Measurements from ENCODE around the gene ARFRP1. TPM values are rescaled to one million over a fixed set of nuclear protein-coding genes. Genes with fewer than 3 reads are reported as not detected.

ARFRP1 gene
- total RNA-seq, 1 experiment from 2014 or later, result 42.7 TPM

- Mint-ChIP-seq H3K4me1 (no peaks in the 10 kb centered on the region), H3K36me3 (ENCODE audit: insufficient read depth in 1 of 3, low read depth in 3 of 3) (peaks cover 0 to 3% (median 0%) of the 10 kb centered on the region in 3 experiments; a peak in 2 of 7 replicates), H3K27ac (no peak overlapping the region), H3K4me3 (no peak overlapping the region), H3K27me3 (ENCODE audit: low read depth) (no peaks in the 10 kb centered on the region), H3K9me3 (no peaks in the 10 kb centered on the region)
- Histone ChIP-seq H3K79me1 (ENCODE audit: insufficient read depth, low read depth, low read length, poor library complexity, severe bottlenecking) (no peaks in the 10 kb centered on the region), H3K18ac (ENCODE audit: insufficient read length, low read depth, low read length) (no peak overlapping the region), H3K14ac (ENCODE audit: insufficient read depth, low read length) (no peak overlapping the region), H2BK120ac (ENCODE audit: low read depth, low read length, poor library complexity, severe bottlenecking) (no peak overlapping the region), H4K91ac (ENCODE audit: insufficient read length, low read depth, low read length) (no peak overlapping the region), H2AK5ac (ENCODE audit: insufficient read length, low read length) (no peak overlapping the region), H3K23me2 (ENCODE audit: insufficient read length, low read depth, low read length, poor library complexity, severe bottlenecking) (no peaks in the 10 kb centered on the region), H4K5ac (ENCODE audit: insufficient read length, low read depth, low read length) (no peak overlapping the region), H3K27me3 (ENCODE audit: insufficient read depth, low read length) (no peaks in the 10 kb centered on the region), H3K23ac (ENCODE audit: insufficient read length, low read depth, low read length) (no peak overlapping the region), H2BK15ac (ENCODE audit: low read depth, low read length) (no peak overlapping the region), H2AFZ (ENCODE audit: low read length) (no peak overlapping the region), H2BK12ac (ENCODE audit: insufficient read length, low read depth, low read length) (no peak overlapping the region), H4K8ac (replicated peaks; ENCODE audit: insufficient read length, low read depth, low read length) (no peak overlapping the region), H3K4me2 (ENCODE audit: insufficient read depth, insufficient read length, low read length) (no peak overlapping the region), H3K27ac (ENCODE audit: insufficient read length, low read depth, low read length) (no peak overlapping the region), H3K56ac (ENCODE audit: insufficient read length, low read depth, low read length) (no peak overlapping the region), H3K4me1 (ENCODE audit: insufficient read depth, low read length) (no peaks in the 10 kb centered on the region), H2BK20ac (ENCODE audit: low read depth, low read length, poor library complexity, severe bottlenecking) (no peak overlapping the region), H4K20me1 (ENCODE audit: control insufficient read depth, insufficient read depth, insufficient read length) (no peaks in the 10 kb centered on the region), H3K9me3 (ENCODE audit: control insufficient read depth, low read depth, low read length) (no peaks in the 10 kb centered on the region), H3T11ph (ENCODE audit: low read length) (no peak overlapping the region), H3K79me2 (ENCODE audit: insufficient read depth, low read length) (no peaks in the 10 kb centered on the region), H3K4ac (ENCODE audit: low read depth, low read length) (no peak overlapping the region), H3K9ac (ENCODE audit: extremely low read depth, insufficient read length, low read length) (no peak overlapping the region), H2BK5ac (ENCODE audit: insufficient read length, low read length) (no peak overlapping the region)
- no peak for TF ChIP-seq CTCF (conservative IDR thresholded peaks at IDR 0.05)
- no CpG with 5 or more reads among the region's 24 CpGs for WGBS (ENCODE audit: extremely low coverage, insufficient read length, low lambda C conversion rate)
- DNase-seq, result no peak
These were observed 21.7 kb downstream of the ARFRP1 start for GRCh38 chr20:63686094-63686491.
